Heart left ventricle (tissue), 16 donors: ENCODE data around the gene GPR157. TPM values are rescaled to one million over a fixed set of nuclear protein-coding genes. Genes with fewer than 3 reads are reported as not detected.

Source experiments
- ATAC-seq, 4 donors: fragments of 200-7000 bp; cut with Tn5 transposase; one replicate each; pipeline ENCODE4 v1.9.1; 2020 to 2022; ENCODE audit warnings: moderate library complexity in 4 of 4, mild to moderate bottlenecking in 3 of 4, moderate number of reproducible peaks in 1 of 4
- DNase-seq, 5 donors: peaks; one replicate each; pipeline ENCODE4 v3.0.0-alpha.2; 2020
- H3K27ac ChIP-seq, 12 donors: fragments of 200-600 bp; sonication (generic) in 4 of 12; one replicate each; pipeline versions ENCODE4 v1.5.0 to v1.8.0; 2016 to 2022; ENCODE audit warnings: mild to moderate bottlenecking in 2 of 12
- H3K27me3 ChIP-seq, 9 donors: fragments of 200-600 bp; sonication (generic) in 2 of 9; one replicate each; pipeline versions ENCODE4 v1.5.1 to v1.8.0; 2016 to 2022; ENCODE audit warnings: mild to moderate bottlenecking in 3 of 9
- H3K36me3 ChIP-seq, 9 donors: fragments of 200-600 bp; sonication (generic) in 2 of 9; one replicate each; pipeline versions ENCODE4 v1.5.0 to v1.8.0; 2018 to 2022; ENCODE audit warnings: mild to moderate bottlenecking in 2 of 9
- H3K4me1 ChIP-seq, 12 donors: fragments of 200-600 bp; sonication (generic) in 4 of 12; one replicate each; pipeline versions ENCODE4 v1.5.0 to v1.8.0; 2016 to 2022; ENCODE audit warnings: mild to moderate bottlenecking in 3 of 12
- H3K4me3 ChIP-seq, 12 donors: fragments of 200-600 bp; sonication (generic) in 4 of 12; one replicate each; pipeline versions ENCODE4 v1.5.0 to v1.8.0; 2017 to 2022; ENCODE audit warnings: mild to moderate bottlenecking in 9 of 12, moderate library complexity in 4 of 12
- H3K9me3 ChIP-seq, 12 donors: fragments of 200-600 bp; sonication (generic) in 4 of 12; one replicate each; pipeline versions ENCODE4 v1.5.0 to v1.8.0; 2016 to 2022; ENCODE audit warnings: mild to moderate bottlenecking in 1 of 12
- CTCF ChIP-seq, 12 donors: fragments of 200-600 bp; sonication (generic) in 4 of 12; IDR thresholded peaks; one replicate each; pipeline versions ENCODE4 v1.5.0 to v1.8.0; 2018 to 2022; ENCODE audit warnings: antibody characterized with exemption in 12 of 12, mild to moderate bottlenecking in 5 of 12
- POLR2A ChIP-seq, 2 donors: fragments of 450-650 bp; IDR thresholded peaks; one replicate each; pipeline ENCODE4 v1.6.1; 2017; ENCODE audit warnings: antibody characterized with exemption in 2 of 2, mild to moderate bottlenecking in 2 of 2, moderate library complexity in 2 of 2
- WGBS, 4 donors: extraction: QIAGEN DNeasy Blood & Tissue Kit in 2 of 4; methylation state at CpG; one replicate each; pipeline versions ENCODE4 v1.1.5 to v1.1.7; 2013 to 2018; 5-methylcytosine and 5-hydroxymethylcytosine counted together
- intact Hi-C, 10 donors: fragments of 100-400 bp; cut with DNase I; formaldehyde crosslinking; loops; one replicate each; pipeline versions ENCODE4 v1.11.1 to v1.14.2; 2022
- polyA plus RNA-seq, 2 donors: library from polyadenylated mRNA; stranded (reverse); fragments of 200-250 nt; gene quantifications; one replicate each; pipeline ENCODE4 v1.2.3, GENCODE V29; 2013
- total RNA-seq, 9 donors: library from RNA; depleted of rRNA in 2 of 9; stranded (reverse); fragments of >200 nt in 2 of 9; fragmentation: NEBNext Ultra II Directional in 3 of 9; extraction: Animal tissue kit (Norgen Biotek cat#: 25700) in 3 of 9; gene quantifications; one replicate each; pipeline versions ENCODE4 v1.1.0 to v1.2.4, GENCODE V29; 2016 to 2023
- donor health status: ischemic (EF 13 %, LVEDD 7.1; RV severe dilation, severe dysfunction).
- donor health status: healthy with polysubstance abuse.
- donor health status: DM: no; HTN: yes; CAD: no.
- donor health status: DM: no; HTN: no; CAD: no.
- donor health status: ischemic (EF 25% LVEDD 6.9; RV normal size, moderate dysfunction).
- donor health status: ischemic (EF 25% LVEDD 5.7; RV mildly dilated, moderate dysfunction).
- donor health status: healthy.
- donor health status: DM: yes; HTN: yes; CAD: no.
- donor health status: ischemic (EF 35%, LVEDD 5.7; RV mildly dilated, moderate dysfunction).
- donor health status: nonischemic (EF 11% LVEDD 7.7; RV severe dilation, severe dysfunction).
- donor health status: DM: yes; HTN: yes; CAD: no.
- donor health status: PGD.
- donor health status: ischemic (EF 29% LVEDD 5.4; RV normal size, mild dysfunction).
- donor health status: nonischemic (EF 23%, LVEDD 6.1; RV moderate dilation, normal function).

GPR157 gene
- total and polyA plus RNA-seq, 11 donors = 9.2 to 41.8 (median 29.7) TPM

- Histone ChIP-seq H3K4me3 (no peak overlapping the region), H3K36me3 (peaks cover 0 to 9% (median 0%) of the 10 kb centered on the region in 9 donors), H3K27me3 (no peaks in the 10 kb centered on the region), H3K4me1 (peaks cover 0 to 21% (median 1%) of the 10 kb centered on the region in 12 donors), H3K27ac (no peak overlapping the region), H3K9me3 (no peaks in the 10 kb centered on the region)
- no peak for TF ChIP-seq POLR2A (IDR thresholded peaks at IDR 0.05)
- DNase-seq = peak in 1 of 5 donors; percentile 13
- no peak for ATAC-seq
- intact Hi-C loops = no loop called here
- 94 to 98% (median 97%) methylated on average over 8 to 10 of the region's 10 CpGs for WGBS, 4 donors
Measured at GRCh38 chr1:9169601-9170137, 40.8 kb upstream of the GPR157 start.

GRCh38 chr1:9167638-9168037 is 38.7 kb upstream of the GPR157 start:
- H3K4me1 ChIP-seq = peaks cover 0 to 31% (median 21%) of the 10 kb centered on the region in 12 donors
- no peak for ATAC-seq
- no peak overlapping the region for H3K27ac ChIP-seq
- peaks cover 0 to 9% (median 0%) of the 10 kb centered on the region in 9 donors for H3K36me3 ChIP-seq
- DNase-seq = peak in 1 of 5 donors; percentile 15
- no peak overlapping the region for H3K4me3 ChIP-seq
- intact Hi-C loops = no loop called here
- WGBS, 4 donors = 94 to 100% (median 96%) methylated on average over 2 of the region's 2 CpGs
- TF ChIP-seq CTCF (IDR thresholded peaks at IDR 0.05) (no peak), POLR2A (IDR thresholded peaks at IDR 0.05) (no peak)
- H3K27me3 ChIP-seq = no peaks in the 10 kb centered on the region
- no peaks in the 10 kb centered on the region for H3K9me3 ChIP-seq

GRCh38 chr1:9166289-9167235 is 37.7 kb upstream of the GPR157 start:
- peak in 2 of 5 donors; percentile 19 to 37 for DNase-seq
- WGBS, 4 donors = 84 to 86% (median 85%) methylated on average over 25 to 27 of the region's 27 CpGs
- H3K4me1 ChIP-seq = peaks cover 0 to 40% (median 29%) of the 10 kb centered on the region in 12 donors
- intact Hi-C loops = no loop called here
- H3K4me3 ChIP-seq = no peak overlapping the region
- no peak for ATAC-seq
- no peak for TF ChIP-seq POLR2A (IDR thresholded peaks at IDR 0.05)
- TF ChIP-seq CTCF (IDR thresholded peaks at IDR 0.05) = no peak
- no peaks in the 10 kb centered on the region for H3K27me3 ChIP-seq
- peaks cover 0 to 3% (median 0%) of the 10 kb centered on the region in 9 donors for H3K36me3 ChIP-seq
- peak overlapping the region in 2 of 12 donors; percentile 5 to 14 for H3K27ac ChIP-seq
- H3K9me3 ChIP-seq = no peaks in the 10 kb centered on the region

- WGBS, 4 donors = 76 to 82% (median 79%) methylated on average over 7 of the region's 7 CpGs
- no peaks in the 10 kb centered on the region for H3K27me3 ChIP-seq
- H3K9me3 ChIP-seq = no peaks in the 10 kb centered on the region
- no peak overlapping the region for H3K4me3 ChIP-seq
- TF ChIP-seq CTCF (IDR thresholded peaks at IDR 0.05) (no peak), POLR2A (IDR thresholded peaks at IDR 0.05) (no peak)
- peak overlapping the region in 7 of 12 donors; percentile 50 to 91 (median 77) for H3K27ac ChIP-seq
- intact Hi-C loops = no loop called here
- no peak for ATAC-seq
- H3K4me1 ChIP-seq = peaks cover 0 to 42% (median 29%) of the 10 kb centered on the region in 12 donors
- DNase-seq = peak in 1 of 5 donors; percentile 14
- H3K36me3 ChIP-seq = peaks cover 0 to 5% (median 0%) of the 10 kb centered on the region in 9 donors
Measured at GRCh38 chr1:9165396-9165795, 36.5 kb upstream of the GPR157 start.
